ENCODE results near the gene KLHL30.

The KLHL30 gene

GRCh38 chr2:238160206-238161129, 22.0 kb downstream of the KLHL30 start:
- peak; percentile 23 for TF ChIP-seq CTCF (IDR thresholded peaks at IDR 0.05; ENCODE audit: insufficient read depth, low read length, missing control alignments)
- DNase-seq (ENCODE audit: low read depth, low spot score) = no peak
- CTCF ChIA-PET = interaction anchor here (1.1 to 3.1 kb wide), 7 partner anchors 7 to 360 kb away, joined by 3 to 28 read pairs (median 6); no protein-coding TSS in a partner anchor
- POLR2A ChIA-PET = interaction anchor here (0.7 to 0.8 kb wide), 2 partner anchors 9 kb away, joined by 3 read pairs; no protein-coding TSS in a partner anchor
- no peak overlapping the region for H3K4me3 ChIP-seq (ENCODE audit: low read depth, low read length)

GRCh38 chr2:238161291-238162051, 23.0 kb downstream of the KLHL30 start:
- ChIA-PET POLR2A (interaction anchor here (0.8 kb wide), 1 partner anchor 8 kb away, joined by 3 read pairs; no protein-coding TSS in a partner anchor), CTCF (interaction anchor here (1.1 to 3.1 kb wide), 4 partner anchors 8 to 361 kb away, joined by 3 to 28 read pairs (median 6); no protein-coding TSS in a partner anchor)
- TF ChIP-seq CTCF (IDR thresholded peaks at IDR 0.05; ENCODE audit: insufficient read depth, low read length, missing control alignments) = no peak

GRCh38 chr2:238162251-238162845, 23.9 kb downstream of the KLHL30 start:
- TF ChIP-seq CTCF (IDR thresholded peaks at IDR 0.05; ENCODE audit: insufficient read depth, low read length, missing control alignments) = no peak
- POLR2A ChIA-PET = no interaction called here
- CTCF ChIA-PET = interaction anchor here (0.9 kb wide), 1 partner anchor 101 kb away, joined by 5 read pairs; no protein-coding TSS in a partner anchor
- DNase-seq (ENCODE audit: low read depth, low spot score) = no peak
- no peak overlapping the region for H3K4me3 ChIP-seq (ENCODE audit: low read depth, low read length)

More at GRCh38 chr2:238161291-238162051, 23.0 kb downstream of the KLHL30 start:
- H3K4me3 ChIP-seq (ENCODE audit: low read depth, low read length) = no peak overlapping the region
- DNase-seq (ENCODE audit: low read depth, low spot score) = no peak

- DNase-seq (ENCODE audit: low read depth, low spot score) = no peak
- POLR2A ChIA-PET = no interaction called here
- CTCF ChIA-PET = interaction anchor here (0.9 kb wide), 1 partner anchor 100 kb away, joined by 5 read pairs; no protein-coding TSS in a partner anchor
- no peak overlapping the region for H3K4me3 ChIP-seq (ENCODE audit: low read depth, low read length)
- no peak for TF ChIP-seq CTCF (IDR thresholded peaks at IDR 0.05; ENCODE audit: insufficient read depth, low read length, missing control alignments)
Measured at GRCh38 chr2:238162846-238163441, 24.5 kb downstream of the KLHL30 start.

GRCh38 chr2:238163481-238164198, 25.2 kb downstream of the KLHL30 start:
- TF ChIP-seq CTCF (IDR thresholded peaks at IDR 0.05; ENCODE audit: insufficient read depth, low read length, missing control alignments) = no peak
- H3K4me3 ChIP-seq (ENCODE audit: low read depth, low read length) = peak overlapping the region; percentile 29
- ChIA-PET CTCF (no interaction called here), POLR2A (interaction anchor here (0.6 kb wide), 1 partner anchor 37 kb away, joined by 3 read pairs; no protein-coding TSS in a partner anchor)
- no peak for DNase-seq (ENCODE audit: low read depth, low spot score)
